GM21360 (cell line): ENCODE results near the gene APOBEC3A.
A peak's percentile ranks its signal among the peaks of the same experiment; 100 is the strongest.

Experiments used
- ATAC-seq: cut with Tn5 transposase; IDR thresholded peaks from one replicate; pipeline ENCODE4 v1.9.1; 2021; ENCODE audit warnings: mild to moderate bottlenecking, moderate library complexity; ENCODE audit not compliant: unreplicated experiment

Gene APOBEC3A

DNA sequence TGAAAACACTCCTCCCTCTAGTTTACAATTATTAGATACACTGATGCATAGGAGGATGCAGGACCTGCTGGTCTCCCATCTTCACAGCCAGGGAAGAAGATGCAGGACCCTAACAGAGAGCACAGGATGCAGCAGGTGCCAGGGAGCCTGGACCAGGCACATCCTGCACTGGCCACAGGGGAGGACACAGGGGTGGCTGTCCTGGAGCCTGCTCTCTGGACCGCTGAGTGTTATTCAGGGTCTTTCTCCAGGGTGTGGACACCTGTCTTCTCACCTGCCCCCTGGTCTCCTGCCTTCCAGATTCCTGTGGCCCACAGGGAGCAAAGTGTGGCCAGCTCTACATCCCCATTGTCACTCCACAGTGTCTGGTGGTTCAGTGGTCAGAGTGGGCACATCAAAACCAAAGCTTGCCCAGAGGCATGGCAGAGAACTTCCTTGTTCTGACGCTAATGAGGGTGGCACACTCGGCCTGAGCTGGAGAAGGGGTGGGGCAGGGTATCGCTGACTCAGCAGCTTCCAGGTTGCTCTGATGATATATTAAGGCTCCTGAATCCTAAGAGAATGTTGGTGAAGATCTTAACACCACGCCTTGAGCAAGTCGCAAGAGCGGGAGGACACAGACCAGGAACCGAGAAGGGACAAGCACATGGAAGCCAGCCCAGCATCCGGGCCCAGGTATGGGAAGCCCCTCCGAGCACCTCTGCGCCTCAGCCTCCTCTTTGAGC, at the start of gene APOBEC3A:
Gene APOBEC3A, plus strand, starts transcription at position 564 of the 725 bp plus-strand sequence. Its CDS starts 83 bp downstream, at position 647.
- ATAC-seq, result no peak

- ATAC-seq, result no peak
Observed at GRCh38 chr22:38907767-38908166, 49.6 kb upstream of the APOBEC3A start.

DNA sequence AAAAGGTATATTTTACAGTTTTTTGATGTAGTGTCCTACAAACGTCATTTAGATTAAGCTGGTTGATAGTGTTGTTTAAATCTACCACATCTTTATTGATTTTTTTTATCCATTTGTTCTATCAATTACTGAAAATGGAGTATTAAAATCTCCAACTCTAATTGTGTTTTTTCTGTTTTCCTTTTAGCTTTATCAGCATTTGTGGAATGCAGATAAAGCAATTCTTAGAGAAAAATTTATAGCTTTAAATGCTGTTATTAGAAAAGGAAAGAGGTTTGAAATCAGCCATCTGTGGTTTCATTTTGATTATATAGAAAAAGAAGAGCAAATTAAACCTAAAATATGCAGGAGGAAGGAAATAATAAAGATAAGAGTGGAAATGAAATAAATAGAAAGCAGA, 46.0 kb upstream of the APOBEC3A start:
- ATAC-seq, result no peak

DNA sequence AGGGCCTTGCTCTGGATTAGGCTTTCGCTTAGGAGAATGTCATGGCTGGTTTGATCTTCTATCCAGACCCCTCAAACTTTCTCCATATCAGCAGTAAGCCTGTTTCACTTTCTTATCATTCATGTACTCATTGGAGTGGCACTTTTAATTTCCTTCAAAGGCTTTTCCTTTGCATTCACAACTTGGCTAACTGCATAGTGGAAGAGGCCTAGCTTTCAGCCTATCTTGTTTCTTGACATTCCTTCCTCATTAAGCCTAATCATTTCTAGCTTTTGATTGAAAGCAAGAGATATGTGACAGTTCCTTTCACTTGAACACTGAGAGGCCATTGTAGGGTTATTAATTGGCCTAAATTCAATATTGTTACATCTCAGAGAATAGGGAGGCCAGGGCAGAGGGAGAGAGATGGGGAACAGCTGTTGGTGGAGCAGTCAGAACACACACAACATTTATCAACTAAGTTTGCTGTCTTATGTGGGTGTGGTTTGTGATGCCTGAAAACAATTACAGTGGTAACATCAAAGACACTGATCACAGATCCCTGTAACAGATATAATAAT, 37.7 kb upstream of the APOBEC3A start:
- no peak for ATAC-seq

GRCh38 chr22:38921120-38921519, 36.3 kb upstream of the APOBEC3A start:
- ATAC-seq, result no peak

GRCh38 chr22:38921806-38922205, 35.6 kb upstream of the APOBEC3A start:
- ATAC-seq, result no peak

DNA sequence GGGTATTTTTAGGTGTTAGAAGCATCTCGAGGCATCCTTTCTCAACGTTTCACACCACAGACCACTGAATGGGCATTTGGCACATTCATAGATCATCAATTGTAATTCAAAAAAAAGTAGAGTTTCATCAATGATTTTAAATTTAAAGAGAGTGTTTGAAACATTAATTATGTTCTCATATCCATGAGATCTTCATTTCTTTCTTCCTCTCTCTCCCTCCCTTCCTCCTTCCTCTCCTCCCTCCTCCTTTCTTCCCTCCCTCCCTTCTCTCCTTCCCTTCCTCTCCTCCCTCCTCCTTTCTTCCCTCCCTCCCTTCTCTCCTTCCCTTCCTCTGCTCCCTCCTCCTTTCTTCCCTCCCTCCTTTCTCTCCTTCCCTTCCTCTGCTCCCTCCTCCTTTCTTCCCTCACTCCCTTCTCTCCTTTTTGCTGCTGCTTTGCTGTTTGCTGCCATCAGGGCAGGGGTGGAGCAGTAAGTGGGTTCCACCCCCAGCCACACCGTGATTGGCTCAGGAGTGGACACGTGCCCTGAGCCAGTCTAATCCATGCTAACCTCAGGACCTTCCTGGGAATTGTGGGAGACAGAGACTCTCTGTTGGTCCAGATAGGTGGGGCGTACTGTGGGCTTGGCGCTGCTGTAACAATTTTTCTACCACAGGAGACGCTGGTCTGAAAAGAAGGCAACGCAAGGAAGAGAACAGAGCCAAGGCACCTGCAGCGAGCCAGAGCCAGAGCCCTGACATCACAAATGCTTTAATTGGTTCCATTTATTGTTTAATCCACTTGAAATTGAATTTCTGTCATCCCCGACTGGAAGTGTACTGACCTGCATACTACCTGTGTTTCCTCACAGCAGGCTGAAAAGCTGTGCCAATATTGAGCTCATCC, 33.7 kb upstream of the APOBEC3A start:
- no peak for ATAC-seq

DNA sequence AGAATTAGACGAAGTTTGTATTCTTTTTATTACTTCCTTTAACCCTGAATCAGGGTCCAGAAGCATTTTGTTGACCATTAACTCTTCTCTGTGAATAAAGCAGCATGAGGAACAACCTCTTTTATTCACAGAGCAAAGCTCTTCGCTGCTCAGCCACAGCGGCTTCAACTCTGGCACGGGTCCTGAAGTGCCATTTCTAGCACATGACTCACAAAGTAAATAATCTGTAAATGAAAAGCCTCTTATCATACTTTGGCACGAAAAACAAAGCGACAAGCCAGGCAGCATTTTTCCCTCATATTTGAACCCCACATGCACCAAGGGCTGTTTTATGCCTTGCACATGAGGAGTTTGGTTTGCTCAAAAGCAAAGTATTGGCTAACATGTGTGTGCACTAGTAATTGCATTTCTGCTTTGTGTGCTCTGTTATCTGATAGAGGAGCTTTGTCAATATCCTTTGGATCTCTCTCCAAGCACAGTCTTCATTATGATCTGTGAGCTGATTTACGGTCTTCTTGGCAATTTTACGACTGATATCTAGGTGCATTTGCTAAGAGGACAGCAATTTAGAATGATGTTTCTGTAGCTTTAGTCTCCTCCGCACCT, 33.0 kb upstream of the APOBEC3A start:
- no peak for ATAC-seq

GRCh38 chr22:38925571-38926041, 31.8 kb upstream of the APOBEC3A start:
- no peak for ATAC-seq

DNA sequence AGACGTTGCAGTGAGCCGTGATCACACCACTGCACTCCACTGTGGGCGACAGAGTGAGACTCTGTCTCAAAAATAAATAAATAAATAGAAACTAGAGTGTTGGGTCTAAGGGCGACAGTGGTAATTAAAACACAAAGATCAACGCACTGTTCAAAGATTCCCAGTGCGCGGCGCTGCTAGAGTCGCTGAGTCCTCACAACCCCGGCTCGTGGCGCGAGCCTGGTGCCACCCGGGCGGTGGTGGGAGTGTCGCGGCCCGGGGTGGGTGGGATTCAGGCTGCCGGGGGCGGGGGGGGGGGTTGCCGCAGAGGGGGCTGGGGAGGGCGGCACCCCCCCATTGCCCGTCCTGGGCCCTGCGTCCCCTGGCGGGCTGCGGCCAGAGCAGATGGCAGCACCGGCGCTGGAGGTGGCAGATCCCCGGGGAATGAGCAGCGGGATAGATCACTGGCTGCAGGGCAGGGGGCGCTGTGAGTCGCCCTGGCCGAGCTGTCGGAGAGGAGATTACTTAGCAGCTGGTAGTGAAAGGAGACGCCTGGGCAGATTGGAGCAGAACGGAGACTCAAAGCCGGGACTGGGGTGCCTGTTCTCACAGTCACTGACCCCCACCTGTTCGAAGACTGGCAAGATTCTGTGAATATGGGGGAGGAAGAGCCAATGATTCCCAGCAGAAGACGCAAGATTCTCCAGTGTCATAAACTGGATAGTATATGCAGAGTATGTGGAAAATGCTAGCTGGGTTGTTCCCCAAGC, 30.2 kb upstream of the APOBEC3A start:
- ATAC-seq, result no peak

- ATAC-seq, result no peak
Observed at GRCh38 chr22:38930512-38930911, 26.9 kb upstream of the APOBEC3A start.

DNA sequence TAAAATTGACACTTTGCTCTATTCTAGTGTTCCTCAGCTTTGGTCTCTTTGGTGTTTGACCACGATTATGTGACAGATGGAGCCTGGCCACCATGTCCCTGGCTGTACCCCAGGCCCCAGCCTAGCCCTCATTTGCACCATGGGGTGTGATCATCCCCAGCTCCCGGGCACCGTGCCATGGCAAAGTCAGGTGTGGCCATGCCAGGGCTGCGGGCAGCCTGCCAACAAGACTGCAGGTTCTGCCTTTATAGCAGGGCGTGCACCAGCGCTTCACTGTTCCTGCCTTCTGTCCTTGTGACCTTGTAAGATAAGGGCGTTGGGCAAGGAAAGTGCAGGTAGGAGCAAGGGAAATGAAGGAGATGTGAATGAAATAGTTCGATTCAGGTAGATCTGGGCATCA, 22.4 kb upstream of the APOBEC3A start:
- no peak for ATAC-seq

DNA sequence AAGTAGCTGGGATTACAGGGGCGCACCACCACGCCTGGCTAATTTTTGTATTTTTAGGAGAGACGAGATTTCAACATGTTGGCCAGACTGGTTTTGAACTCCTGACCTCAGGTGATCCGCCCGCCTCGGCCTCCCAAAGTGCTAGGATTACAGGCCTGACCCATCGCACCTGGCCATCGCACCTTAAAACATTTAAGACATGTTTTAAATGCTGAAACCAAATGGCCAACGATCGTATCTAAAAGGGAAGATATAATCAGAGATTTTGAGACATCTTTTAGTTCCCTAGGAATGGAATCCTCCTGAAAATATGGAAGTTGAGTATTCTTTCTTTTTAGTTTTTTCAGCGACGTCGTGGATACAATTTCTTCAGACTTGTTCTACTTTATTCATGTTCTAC, 21.8 kb upstream of the APOBEC3A start:
- ATAC-seq, result no peak

DNA sequence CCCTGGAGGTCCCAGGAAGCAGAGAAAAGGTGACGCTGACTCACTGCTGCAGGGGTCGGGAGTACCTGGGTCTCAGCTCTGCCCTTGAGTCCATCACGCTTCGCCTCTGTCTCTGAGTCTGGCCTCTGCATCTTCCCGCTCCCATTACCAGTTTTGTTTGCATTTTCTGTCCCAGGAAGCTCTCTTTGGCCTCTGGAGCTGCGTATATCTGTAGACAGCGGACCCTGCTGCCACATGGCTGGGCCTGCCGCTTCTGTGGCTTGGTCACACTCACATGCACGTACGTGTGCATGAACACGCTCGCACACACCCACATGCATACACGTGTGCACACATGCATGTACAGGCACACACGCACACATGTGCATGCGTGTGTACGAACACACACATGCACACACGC, 20.8 kb upstream of the APOBEC3A start:
- no peak for ATAC-seq

DNA sequence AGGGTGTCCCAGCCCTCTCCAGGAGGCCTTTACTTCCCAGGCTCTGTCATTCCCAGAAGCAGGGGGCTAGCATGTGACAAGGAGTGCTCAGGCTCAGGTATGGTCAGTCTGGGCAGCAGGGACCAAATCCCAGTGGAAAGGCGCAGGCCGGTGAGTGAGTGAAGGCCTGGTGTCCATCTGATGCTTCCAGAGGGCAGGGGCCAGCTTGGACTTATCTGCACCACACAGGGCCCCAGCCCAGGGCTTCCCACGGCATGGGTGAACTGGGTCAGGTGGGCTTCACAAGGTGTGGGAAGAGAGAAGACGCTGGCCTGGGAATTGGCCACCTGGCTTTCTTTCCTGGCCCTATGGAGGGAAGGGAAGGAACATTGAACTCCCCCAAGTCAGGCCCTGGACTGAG, 20.4 kb upstream of the APOBEC3A start:
- no peak for ATAC-seq

DNA sequence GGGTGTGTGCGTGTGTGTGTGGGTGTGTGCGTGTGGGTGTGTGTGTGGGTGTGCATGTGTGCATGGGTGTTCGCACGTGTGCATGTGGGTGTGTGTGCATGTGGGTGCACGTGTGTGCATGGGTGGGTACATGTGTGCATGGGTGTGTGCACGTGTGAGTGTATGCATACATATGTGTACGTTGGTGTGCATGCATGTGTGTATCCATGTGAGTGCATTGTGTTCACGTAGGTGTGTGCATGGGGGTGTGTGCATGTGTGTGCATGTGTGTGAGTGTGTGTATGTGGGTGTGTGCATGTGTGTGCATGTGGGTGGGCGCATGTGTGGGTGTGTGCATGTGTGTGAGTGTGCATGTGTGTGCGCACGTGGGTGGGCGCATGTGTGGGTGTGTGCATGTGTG, 19.9 kb upstream of the APOBEC3A start:
- no peak for ATAC-seq

- ATAC-seq, result no peak
Observed at GRCh38 chr22:38938221-38938620, 19.2 kb upstream of the APOBEC3A start.

GRCh38 chr22:38938925-38939324, 18.5 kb upstream of the APOBEC3A start:
- ATAC-seq, result no peak

DNA sequence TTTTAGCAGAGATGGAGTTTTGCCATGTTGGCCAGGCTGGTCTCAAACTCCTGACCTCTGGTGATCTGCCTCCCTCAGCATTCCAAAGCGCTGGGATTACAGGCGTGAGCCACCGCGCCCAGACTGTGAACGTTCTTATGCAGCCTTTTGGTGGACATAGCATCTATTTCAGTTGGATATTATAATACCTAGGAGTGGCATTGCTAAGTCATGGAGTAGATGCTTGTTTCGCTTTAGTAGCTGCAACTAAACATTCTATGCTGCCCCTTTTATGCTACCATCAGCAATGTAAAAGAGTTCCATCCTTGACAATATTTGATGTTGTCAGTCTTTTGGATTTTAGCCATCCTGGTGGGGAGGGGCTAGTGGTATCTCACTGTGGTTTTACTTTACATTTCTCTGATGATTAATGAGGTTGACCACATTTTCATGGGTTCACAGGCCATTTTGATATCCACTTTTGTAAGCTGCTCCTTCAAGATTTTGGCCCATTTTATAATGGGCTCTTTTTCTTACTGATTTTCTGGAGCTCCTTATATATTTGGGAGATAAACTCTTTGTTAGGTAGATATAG, 16.5 kb upstream of the APOBEC3A start:
- no peak for ATAC-seq

DNA sequence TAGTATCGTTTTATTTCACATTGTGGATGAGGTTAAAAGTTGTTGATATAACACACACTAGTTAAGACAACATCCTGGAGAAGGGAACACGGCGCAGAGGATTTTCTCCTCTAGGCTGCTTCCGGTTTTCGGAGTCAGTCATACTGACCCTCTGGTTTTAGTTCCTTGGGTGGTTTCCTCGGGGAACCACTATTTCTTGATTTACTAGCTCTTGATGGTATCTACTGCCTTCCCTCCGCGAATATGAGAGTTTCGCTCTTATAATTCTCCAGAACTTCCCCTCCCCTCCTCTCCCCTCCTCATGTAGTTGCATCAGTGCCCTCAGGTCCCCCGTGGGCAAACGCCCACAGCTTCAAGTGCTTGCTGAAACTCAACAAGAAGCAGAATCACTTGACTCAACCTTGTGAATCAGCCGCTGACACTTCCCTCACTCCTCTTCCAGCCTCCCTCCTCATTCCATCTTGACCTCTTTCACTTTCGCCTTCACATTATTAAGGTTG, 15.9 kb upstream of the APOBEC3A start:
- peak; percentile 63 for ATAC-seq
